ENCODE measurements around the gene HIRA. TPM values are rescaled to one million over a fixed set of nuclear protein-coding genes. Genes with fewer than 3 reads are reported as not detected.

The HIRA gene
- total and polyA plus RNA-seq, 2 of the 8 experiments (the other 6 are each of a cell fraction or from before 2014, with no cell fraction given): 34.9 to 67.2 TPM

GRCh38 chr22:19303785-19304184 is 127.7 kb downstream of the HIRA start (continued):
- no peak for TF ChIP-seq CHD7 (IDR thresholded peaks at IDR 0.05; ENCODE audit: insufficient replicate concordance, low read length)
- no peak for TF ChIP-seq RBBP5 (IDR thresholded peaks at IDR 0.05; ENCODE audit: borderline replicate concordance, low read depth, low read length)
- no peak for TF ChIP-seq CHD2 (IDR thresholded peaks at IDR 0.05; ENCODE audit: low read length)
- TF ChIP-seq CTCF (IDR thresholded peaks at IDR 0.05; ENCODE audit: control extremely low read depth in 1 of 3, insufficient read depth in 1 of 3, low read depth in 1 of 3, low read length in 3 of 3): no peak
- no peak for TF ChIP-seq ATF2 (IDR thresholded peaks at IDR 0.05; ENCODE audit: low read length)
- no peak for TF ChIP-seq CEBPB (IDR thresholded peaks at IDR 0.05; ENCODE audit: low read depth, low read length)
- no peak for TF ChIP-seq SUZ12 (IDR thresholded peaks at IDR 0.05; ENCODE audit: low read length)
